Measurements from ENCODE around the gene LRRC27.
"Not testable (repeated sequence)": the region's sequence is repeated elsewhere in the genome, so short reads cannot be mapped to it uniquely, and the experiment has no call there.

Gene LRRC27

DNA sequence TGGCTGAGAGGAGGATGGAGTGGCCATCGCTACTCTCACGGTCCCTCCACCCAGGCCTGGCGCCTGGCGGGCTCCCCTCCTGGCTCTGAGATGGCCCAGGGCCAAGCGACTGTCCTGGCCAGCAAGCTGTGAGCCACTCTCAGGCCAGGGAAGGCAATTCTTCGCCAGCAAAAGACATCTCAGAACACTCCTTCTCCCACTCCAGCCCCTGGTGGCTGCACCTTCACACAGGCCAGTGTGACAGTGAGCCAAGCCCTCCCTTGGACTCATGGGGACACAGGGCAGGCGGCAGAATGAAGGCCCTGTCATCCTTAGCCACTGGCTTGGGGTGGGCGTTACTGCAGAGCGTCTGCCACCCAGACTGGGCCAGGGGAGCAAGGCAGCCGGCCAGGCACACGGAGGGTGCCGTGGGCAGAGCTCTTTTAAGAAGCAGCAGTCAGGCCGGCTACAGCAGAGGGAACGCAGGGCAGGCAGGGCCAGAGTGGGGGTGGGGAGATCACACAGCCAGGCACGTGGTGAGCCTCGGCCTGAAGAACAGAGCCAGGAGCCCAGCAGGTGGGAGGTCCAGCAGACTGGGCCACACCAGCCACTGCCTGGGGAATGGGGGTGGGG, 38.7 kb upstream of the LRRC27 start (continued):
- TF ChIP-seq, protein P1, sequence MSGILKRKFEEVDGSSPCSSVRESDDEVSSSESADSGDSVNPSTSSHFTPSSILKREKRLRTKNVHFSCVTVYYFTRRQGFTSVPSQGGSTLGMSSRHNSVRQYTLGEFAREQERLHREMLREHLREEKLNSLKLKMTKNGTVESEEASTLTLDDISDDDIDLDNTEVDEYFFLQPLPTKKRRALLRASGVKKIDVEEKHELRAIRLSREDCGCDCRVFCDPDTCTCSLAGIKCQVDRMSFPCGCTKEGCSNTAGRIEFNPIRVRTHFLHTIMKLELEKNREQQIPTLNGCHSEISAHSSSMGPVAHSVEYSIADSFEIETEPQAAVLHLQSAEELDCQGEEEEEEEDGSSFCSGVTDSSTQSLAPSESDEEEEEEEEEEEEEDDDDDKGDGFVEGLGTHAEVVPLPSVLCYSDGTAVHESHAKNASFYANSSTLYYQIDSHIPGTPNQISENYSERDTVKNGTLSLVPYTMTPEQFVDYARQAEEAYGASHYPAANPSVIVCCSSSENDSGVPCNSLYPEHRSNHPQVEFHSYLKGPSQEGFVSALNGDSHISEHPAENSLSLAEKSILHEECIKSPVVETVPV (CRISPR knock-in tag; IDR thresholded peaks at IDR 0.05) = no peak
- TF ChIP-seq, protein P2, sequence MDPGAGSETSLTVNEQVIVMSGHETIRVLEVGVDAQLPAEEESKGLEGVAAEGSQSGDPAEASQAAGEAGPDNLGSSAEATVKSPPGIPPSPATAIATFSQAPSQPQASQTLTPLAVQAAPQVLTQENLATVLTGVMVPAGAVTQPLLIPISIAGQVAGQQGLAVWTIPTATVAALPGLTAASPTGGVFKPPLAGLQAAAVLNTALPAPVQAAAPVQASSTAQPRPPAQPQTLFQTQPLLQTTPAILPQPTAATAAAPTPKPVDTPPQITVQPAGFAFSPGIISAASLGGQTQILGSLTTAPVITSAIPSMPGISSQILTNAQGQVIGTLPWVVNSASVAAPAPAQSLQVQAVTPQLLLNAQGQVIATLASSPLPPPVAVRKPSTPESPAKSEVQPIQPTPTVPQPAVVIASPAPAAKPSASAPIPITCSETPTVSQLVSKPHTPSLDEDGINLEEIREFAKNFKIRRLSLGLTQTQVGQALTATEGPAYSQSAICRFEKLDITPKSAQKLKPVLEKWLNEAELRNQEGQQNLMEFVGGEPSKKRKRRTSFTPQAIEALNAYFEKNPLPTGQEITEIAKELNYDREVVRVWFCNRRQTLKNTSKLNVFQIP (CRISPR knock-in tag; IDR thresholded peaks at IDR 0.05; ENCODE audit: borderline replicate concordance, low read depth) = no peak
- TF ChIP-seq BACH2 (CRISPR knock-in tag; IDR thresholded peaks at IDR 0.05; ENCODE audit: borderline replicate concordance) = no peak
- TF ChIP-seq ESRRG (CRISPR knock-in tag; IDR thresholded peaks at IDR 0.05) = no peak
- no peak for TF ChIP-seq ARNTL (CRISPR knock-in tag; IDR thresholded peaks at IDR 0.05; ENCODE audit: borderline replicate concordance, low read depth)

- TF ChIP-seq, protein P3, sequence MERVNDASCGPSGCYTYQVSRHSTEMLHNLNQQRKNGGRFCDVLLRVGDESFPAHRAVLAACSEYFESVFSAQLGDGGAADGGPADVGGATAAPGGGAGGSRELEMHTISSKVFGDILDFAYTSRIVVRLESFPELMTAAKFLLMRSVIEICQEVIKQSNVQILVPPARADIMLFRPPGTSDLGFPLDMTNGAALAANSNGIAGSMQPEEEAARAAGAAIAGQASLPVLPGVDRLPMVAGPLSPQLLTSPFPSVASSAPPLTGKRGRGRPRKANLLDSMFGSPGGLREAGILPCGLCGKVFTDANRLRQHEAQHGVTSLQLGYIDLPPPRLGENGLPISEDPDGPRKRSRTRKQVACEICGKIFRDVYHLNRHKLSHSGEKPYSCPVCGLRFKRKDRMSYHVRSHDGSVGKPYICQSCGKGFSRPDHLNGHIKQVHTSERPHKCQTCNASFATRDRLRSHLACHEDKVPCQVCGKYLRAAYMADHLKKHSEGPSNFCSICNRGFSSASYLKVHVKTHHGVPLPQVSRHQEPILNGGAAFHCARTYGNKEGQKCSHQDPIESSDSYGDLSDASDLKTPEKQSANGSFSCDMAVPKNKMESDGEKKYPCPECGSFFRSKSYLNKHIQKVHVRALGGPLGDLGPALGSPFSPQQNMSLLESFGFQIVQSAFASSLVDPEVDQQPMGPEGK (CRISPR knock-in tag; IDR thresholded peaks at IDR 0.05; ENCODE audit: borderline replicate concordance) = no peak
- TF ChIP-seq ZFP30 (CRISPR knock-in tag; IDR thresholded peaks at IDR 0.05) = no peak
- TF ChIP-seq GLIS3 (CRISPR knock-in tag; IDR thresholded peaks at IDR 0.05) = no peak
- ATAC-seq = no peak
Measured at GRCh38 chr10:132293813-132294520, 38.0 kb upstream of the LRRC27 start.

- TF ChIP-seq ZC3H10 (CRISPR knock-in tag; IDR thresholded peaks at IDR 0.05) (no peak), TOX (CRISPR knock-in tag; IDR thresholded peaks at IDR 0.05; ENCODE audit: borderline replicate concordance) (no peak), ESRRG (CRISPR knock-in tag; IDR thresholded peaks at IDR 0.05) (no peak), ZFP3 (CRISPR knock-in tag; IDR thresholded peaks at IDR 0.05) (no peak), ZFP30 (CRISPR knock-in tag; IDR thresholded peaks at IDR 0.05) (no peak), RARB (CRISPR knock-in tag; IDR thresholded peaks at IDR 0.05) (no peak), ZNF8 (CRISPR knock-in tag; IDR thresholded peaks at IDR 0.05) (no peak)
- TF ChIP-seq, protein P2 (CRISPR knock-in tag; IDR thresholded peaks at IDR 0.05; ENCODE audit: borderline replicate concordance, low read depth) = no peak
- no peak for ATAC-seq
Measured at GRCh38 chr10:132294561-132295318, 37.3 kb upstream of the LRRC27 start.

GRCh38 chr10:132295481-132295880, 36.5 kb upstream of the LRRC27 start:
- ATAC-seq = not testable (repeated sequence)

DNA sequence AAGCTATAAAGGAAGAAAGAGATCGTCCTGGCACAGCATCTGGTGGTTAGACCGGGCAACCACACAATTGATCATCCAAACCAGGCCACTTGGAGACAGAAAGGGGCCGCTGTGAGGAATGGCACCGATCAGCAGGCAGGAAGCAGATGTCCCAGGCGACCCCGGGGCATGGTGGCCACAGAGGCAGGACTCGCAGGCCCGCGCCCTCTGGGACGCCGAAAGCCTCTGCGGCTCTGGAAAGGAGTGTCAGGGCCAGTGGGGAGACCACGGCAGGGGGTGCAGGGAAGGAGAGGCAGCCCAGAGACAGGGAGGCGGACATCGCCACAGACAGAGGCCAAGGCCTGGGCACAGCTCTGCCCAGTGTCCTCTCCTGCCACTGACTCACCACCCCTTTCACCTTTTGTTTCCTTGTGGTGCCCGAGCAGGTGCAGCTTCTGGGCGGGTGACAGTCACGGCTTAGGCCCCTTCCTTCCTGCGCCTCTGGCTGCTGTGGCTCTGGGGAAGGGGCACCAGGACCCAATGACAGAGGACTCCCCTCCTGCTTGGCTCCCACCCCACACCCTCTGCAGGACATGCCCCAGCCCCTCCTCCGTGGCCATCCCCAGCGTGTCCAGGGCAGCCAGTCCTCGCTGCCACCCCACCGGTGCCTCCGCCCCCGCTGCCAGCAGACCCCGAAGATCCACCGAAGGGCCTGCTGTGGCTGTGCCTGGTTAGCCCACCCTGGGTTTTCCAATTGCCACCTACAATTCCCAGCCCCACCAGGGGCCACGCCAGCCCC, 35.1 kb upstream of the LRRC27 start:
- peak; percentile 41; the same call in 1 of the 2 replicates for TF ChIP-seq TCF4 (CRISPR knock-in tag; IDR thresholded peaks at IDR 0.05; ENCODE audit: borderline replicate concordance)
- TF ChIP-seq ESRRG (CRISPR knock-in tag; IDR thresholded peaks at IDR 0.05) = no peak
- TF ChIP-seq CSDC2 (CRISPR knock-in tag; IDR thresholded peaks at IDR 0.05) = no peak
- ATAC-seq = no peak; the same call in 2 of the 3 replicates
